DMS114 treated with DMSO at 0.1 percent for 48 hours (cell line): ENCODE data around the gene RABGAP1.
A peak's percentile ranks its signal among the peaks of the same experiment; 100 is the strongest.
"Not testable (repeated sequence)": the region's sequence is repeated elsewhere in the genome, so short reads cannot be mapped to it uniquely, and the experiment has no call there.

ENCODE experiments used
- DNase-seq: peaks from one replicate; lab custom pipeline; 2025; ENCODE audit not compliant: unreplicated experiment; lab: John Stamatoyannopoulos, UW

The RABGAP1 gene

GRCh38 chr9:122940749-122941581 lies at the start of gene RABGAP1:
RABGAP1 (plus strand) TSS chr9:122941020; CDS start chr9:122957060, 16,040 bp downstream.
- peak; percentile 91 for DNase-seq

- no peak for DNase-seq
These were observed 42.9 kb upstream of the RABGAP1 start for GRCh38 chr9:122897969-122898368.

GRCh38 chr9:122900791-122901190 lies 40.0 kb upstream of the RABGAP1 start:
- no peak for DNase-seq

DNA sequence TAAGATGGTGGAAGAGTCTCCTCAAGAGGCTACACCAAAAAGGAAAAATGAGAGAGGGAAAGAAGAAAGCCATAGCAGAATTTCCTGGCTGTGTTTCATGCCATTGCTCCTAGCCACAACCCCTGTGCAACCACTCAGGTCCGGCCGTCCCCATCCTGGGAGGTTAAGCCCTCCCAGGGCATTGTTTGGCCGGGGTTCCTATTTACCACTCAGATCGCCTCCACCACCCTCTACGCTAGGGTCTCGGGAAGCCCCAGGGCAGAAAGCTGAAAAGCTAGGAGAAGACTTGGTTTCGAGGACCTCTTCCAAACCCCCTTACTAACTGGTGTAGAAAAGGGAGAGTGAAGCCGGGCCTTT lies 36.4 kb upstream of the RABGAP1 start:
- peak; percentile 27 for DNase-seq

GRCh38 chr9:122904823-122905710 lies 35.8 kb upstream of the RABGAP1 start, which contains the start of gene RC3H2:
RC3H2 (minus strand) TSS chr9:122905359; CDS start chr9:122897509, 7,850 bp downstream.
- DNase-seq, result peak; percentile 93

- not testable (repeated sequence) for DNase-seq
These were observed 34.7 kb upstream of the RABGAP1 start for GRCh38 chr9:122906122-122906521.

- DNase-seq, result peak; percentile 21
These were observed 28.2 kb upstream of the RABGAP1 start for GRCh38 chr9:122912671-122912963.

GRCh38 chr9:122912964-122913673 lies 27.7 kb upstream of the RABGAP1 start, which contains the start of gene ZBTB6:
ZBTB6 (minus strand) TSS chr9:122913323; CDS start chr9:122912072, 1,251 bp downstream.
- DNase-seq, result peak; percentile 82

DNA sequence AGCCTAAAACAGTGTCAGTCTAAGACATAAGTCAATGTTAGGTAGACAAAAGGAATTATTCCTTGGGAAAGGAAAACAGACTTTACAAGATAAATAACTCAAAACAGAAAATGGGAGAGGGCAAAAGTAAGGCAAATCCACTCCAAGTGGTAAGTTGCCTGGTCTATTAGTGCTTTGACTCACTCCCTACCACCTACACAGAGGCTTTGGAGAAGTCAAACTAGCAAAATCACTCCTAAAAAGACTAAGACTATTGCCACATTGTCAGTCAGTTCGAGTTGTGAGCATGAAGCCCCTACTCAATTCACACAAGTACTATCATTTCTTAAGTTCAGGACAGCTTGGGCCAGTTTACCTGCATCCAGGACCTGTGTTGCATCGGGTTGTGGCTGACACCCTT lies 22.5 kb upstream of the RABGAP1 start:
- no peak for DNase-seq

GRCh38 chr9:122922713-122923112 lies 18.1 kb upstream of the RABGAP1 start:
- DNase-seq, result no peak

DNA sequence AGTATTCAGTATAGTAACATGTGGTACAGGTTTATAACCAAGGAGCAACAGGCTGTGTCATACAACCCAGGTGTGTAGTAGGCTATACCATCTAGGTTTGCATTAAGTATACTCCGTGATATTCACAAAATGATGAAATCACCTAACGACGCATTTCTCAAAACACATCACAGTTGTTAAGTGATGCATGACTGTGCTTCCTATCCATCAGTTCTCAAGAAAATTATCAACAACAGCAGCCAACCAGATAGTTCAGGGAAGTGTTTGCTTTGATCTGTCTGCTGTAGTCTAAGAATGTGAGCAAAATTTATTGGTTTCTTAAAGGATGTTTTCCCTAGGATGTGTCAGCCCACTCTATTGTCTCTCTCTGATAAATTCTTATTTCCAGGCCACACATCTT lies 16.9 kb upstream of the RABGAP1 start:
- no peak for DNase-seq

DNA sequence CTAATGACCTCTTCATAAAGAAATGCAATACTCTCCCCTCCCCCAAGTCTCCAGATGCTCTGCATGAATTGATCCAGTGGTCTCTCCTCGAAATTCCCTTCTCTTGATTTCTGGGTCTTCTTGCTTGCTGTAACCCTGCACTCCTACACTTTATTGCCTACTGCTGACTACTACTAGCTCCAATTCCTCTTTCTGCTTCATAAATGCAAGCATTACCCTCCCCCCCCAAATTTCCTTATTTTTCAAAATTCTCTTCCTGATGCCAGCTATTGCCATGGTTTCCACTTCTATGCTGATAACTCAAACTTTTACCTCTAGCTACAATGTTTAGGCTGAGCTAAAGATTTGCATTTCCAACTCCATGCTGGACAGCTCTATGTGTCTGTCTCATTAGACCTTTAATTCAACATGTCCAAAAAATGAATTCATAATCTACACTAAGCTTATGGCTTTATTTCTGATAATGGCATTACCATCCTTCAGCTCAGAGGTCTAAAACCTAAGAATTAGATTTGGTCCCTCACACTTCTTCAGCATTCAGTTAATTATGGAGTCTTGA lies 10.9 kb upstream of the RABGAP1 start:
- DNase-seq, result no peak

DNA sequence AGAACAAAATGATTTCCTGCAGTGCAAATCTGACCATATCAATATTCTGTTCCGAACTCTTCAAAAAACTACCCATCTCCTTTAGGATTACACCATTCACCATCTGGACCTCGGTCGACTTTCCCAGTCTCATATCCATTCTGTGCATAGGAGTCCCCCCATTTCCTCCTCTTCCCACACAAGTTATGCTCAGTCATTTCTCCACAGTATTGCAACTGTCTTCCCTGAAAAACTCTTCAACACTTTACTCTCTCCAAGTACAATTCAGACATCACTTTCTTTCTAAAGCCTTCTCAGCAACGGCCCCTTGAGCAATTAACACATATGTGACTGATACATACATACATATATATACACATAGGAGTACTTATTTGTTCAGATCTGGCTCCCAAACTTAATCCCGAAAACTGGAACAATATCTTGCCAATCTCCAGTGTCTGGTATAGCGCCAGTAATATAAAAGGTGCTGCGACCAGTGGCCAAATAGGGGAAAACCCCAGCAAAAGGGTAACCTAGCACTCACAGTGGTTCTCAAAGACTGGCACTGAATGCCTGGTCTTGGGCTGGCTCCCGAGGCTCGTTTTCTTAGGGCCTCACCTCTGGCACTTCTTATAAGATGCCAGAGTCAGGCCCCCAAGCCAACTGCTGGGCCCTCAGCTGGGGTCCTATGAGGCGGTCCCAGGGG lies 10.1 kb upstream of the RABGAP1 start:
- peak; percentile 8 for DNase-seq

DNA sequence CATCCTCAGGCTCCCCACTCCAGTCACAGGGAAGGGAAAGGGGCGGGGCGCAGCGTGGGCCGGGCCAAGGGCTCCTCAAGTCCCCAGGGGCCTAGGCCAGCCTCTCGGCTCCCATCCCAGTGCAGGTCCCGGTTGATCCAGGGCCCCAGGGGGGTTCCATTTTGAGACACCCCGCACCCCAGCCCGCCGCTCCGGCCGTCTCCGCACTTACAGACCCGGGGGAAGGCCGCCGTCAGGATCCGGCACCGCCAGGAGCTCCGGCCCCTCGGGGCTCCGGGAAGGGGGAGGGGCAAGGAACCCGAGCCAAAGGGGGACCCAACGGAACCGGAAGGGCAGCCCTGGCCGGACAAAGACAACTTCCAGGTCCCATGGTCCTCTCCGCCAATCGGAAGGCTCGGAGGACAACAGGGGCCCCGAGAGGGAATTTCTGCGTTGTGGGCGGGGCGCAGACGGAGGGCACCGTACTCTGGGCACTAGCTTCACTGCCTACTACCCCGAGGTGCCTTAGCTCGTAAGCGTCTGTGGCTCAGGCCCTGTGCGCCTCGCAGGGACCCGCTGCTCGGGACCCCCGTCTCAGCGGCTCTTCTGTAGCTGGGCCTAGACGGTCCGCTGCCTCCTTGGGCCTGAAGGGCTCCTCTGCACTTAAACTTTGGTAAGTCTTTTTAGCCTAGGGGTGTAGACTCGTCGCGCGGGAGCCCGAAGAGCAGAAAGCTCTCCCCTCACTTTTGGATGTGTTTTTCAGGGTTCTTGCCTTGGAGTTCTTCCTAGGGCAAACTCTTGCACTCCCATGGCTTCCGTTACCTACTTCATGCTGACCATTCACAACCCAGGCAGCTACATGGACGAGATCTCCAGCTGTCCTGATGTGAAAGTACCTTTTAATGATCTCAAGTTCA lies 9.3 kb upstream of the RABGAP1 start, which contains the start of gene ZBTB26:
Gene ZBTB26 (minus strand): TSS at position 287 of the 896 bp plus-strand sequence. CDS start 11,578 bp downstream, outside the sequence.
- peak; percentile 83 for DNase-seq

GRCh38 chr9:122936464-122936863 lies 4.4 kb upstream of the RABGAP1 start:
- DNase-seq, result no peak

DNA sequence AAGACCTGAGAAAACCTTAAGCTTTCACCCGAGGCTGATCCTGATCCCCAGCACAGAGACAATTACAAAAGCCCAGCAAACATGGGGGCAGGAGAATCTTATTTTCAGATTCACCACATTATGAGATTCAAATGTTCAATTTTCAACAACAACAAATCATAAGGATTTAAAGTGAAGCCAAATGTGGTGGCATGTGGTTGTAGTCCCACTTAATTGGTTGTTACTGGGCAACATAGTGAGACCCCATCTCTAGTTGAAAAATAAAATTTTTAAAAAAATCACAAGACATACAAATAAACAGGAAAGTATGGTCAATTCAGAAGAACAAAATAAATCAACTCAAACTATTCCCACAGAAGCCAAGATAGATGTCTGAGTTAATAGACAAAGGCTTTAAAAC lies 3.9 kb upstream of the RABGAP1 start:
- DNase-seq, result no peak

GRCh38 chr9:122939601-122940000 lies 1.2 kb upstream of the RABGAP1 start:
- no peak for DNase-seq

DNA sequence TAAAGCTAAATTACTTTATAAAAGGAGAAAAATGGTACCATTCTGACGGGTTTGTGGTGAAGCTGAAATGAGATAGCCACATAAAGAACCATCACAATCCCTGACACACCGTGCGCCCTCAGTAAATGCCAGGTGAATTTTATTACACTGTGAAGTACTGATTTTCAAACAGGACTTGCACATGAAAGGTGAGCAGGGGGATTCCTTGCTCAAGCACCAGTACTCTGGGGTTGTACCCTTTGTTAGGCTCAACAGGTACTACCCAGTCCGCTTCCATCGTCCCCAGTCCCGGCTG lies 419 bp upstream of the RABGAP1 start:
- DNase-seq, result no peak

DNA sequence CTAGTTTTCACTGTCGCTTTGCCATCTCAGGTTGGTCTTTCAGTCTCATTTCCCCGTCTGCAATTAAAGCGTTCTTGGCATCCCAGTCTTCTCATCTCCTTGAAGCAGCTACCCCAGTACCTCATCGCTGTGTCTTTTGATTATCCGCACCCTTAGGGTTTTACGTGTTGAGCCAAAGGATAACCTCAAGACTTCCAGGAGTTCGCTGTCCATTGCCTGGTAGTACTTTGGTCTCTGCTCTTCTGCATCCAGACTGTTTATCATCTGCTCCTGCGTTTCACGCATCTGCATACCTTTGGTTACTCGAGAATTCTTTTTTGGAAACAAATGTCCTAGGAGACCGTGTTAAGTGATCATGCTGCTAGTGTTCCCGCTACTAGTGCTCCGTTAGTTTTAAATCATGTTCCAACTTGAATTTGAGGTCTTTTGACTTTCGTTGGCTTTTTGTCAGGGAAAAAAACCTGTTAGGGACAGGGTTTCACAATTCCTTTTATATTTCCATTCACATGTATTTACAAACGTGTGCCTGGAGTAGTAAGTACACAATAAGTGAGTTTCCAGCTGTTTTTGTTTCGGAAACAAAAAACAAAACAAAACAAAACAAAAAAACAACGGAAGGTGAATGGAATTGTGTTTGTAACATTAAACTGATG lies 888 bp downstream of the RABGAP1 start:
- peak; percentile 18 for DNase-seq
